Esophagus (tissue), 2 donors: ENCODE data around the gene TAS2R20. TPM values are rescaled to one million over a fixed set of nuclear protein-coding genes. Genes with fewer than 3 reads are reported as not detected.

ENCODE experiments used
- H3K27ac ChIP-seq, 2 donors: one replicate each; pipeline ENCODE4 v1.5.1; 2013; ENCODE audit warnings: low read depth in 2 of 2, mild to moderate bottlenecking in 2 of 2, inconsistent platforms in 1 of 2, low read length in 1 of 2, moderate library complexity in 1 of 2
- H3K27me3 ChIP-seq, 2 donors: one replicate each; pipeline ENCODE4 v1.6.1; 2013; ENCODE audit warnings: low read length in 2 of 2, control low read depth in 1 of 2, mild to moderate bottlenecking in 1 of 2; ENCODE audit not compliant: insufficient read depth in 2 of 2, control insufficient read depth in 1 of 2
- H3K36me3 ChIP-seq, 2 donors: one replicate each; pipeline ENCODE4 v1.6.1; 2013; ENCODE audit warnings: low read length in 1 of 2; ENCODE audit not compliant: control insufficient read depth in 2 of 2, insufficient read depth in 2 of 2
- H3K4me1 ChIP-seq, 2 donors: one replicate each; pipeline ENCODE4 v1.6.1; 2013; ENCODE audit warnings: low read length in 1 of 2; ENCODE audit not compliant: control insufficient read depth in 2 of 2, insufficient read depth in 2 of 2
- H3K4me3 ChIP-seq, 2 donors: one replicate each; pipeline ENCODE4 v1.5.1; 2013; ENCODE audit warnings: low read length in 2 of 2, mild to moderate bottlenecking in 2 of 2, low read depth in 1 of 2, moderate library complexity in 1 of 2
- H3K9me3 ChIP-seq, 2 donors: one replicate each; pipeline ENCODE4 v1.6.1; 2013; ENCODE audit warnings: mild to moderate bottlenecking in 2 of 2, low read depth in 1 of 2, low read length in 1 of 2, moderate library complexity in 1 of 2; ENCODE audit not compliant: control insufficient read depth in 2 of 2, insufficient read depth in 1 of 2
- WGBS, 2 donors: extraction: QIAGEN DNeasy Blood & Tissue Kit; methylation state at CpG; one replicate each; pipeline ENCODE4 v1.1.7; 2013; 5-methylcytosine and 5-hydroxymethylcytosine counted together
- polyA plus RNA-seq, 2 donors: library from polyadenylated mRNA; stranded (reverse); fragments of 200-250 nt; gene quantifications; one replicate each; pipeline ENCODE4 v1.2.3, GENCODE V29; 2013
- donor health status: healthy with polysubstance abuse.
- donor health status: Bipolar disorder and iron deficiency.

Gene TAS2R20
- polyA plus RNA-seq, 2 donors: 0.07 to 0.08 TPM

- 61 to 68% methylated on average over 2 of the region's 2 CpGs for WGBS, 2 donors
- no peaks in the 10 kb centered on the region for H3K36me3 ChIP-seq
- H3K4me3 ChIP-seq: no peak overlapping the region
- H3K27me3 ChIP-seq: no peaks in the 10 kb centered on the region
- H3K9me3 ChIP-seq: no peaks in the 10 kb centered on the region
- H3K27ac ChIP-seq: no peak overlapping the region
- peaks cover 2 to 3% of the 10 kb centered on the region in 2 donors for H3K4me1 ChIP-seq
Measured at GRCh38 chr12:10967409-10967808, 30.7 kb downstream of the TAS2R20 start.

GRCh38 chr12:10966314-10966713, 31.8 kb downstream of the TAS2R20 start:
- Histone ChIP-seq H3K36me3 (no peaks in the 10 kb centered on the region), H3K27ac (no peak overlapping the region), H3K4me3 (no peak overlapping the region), H3K27me3 (no peaks in the 10 kb centered on the region), H3K9me3 (peaks cover 0 to 3% of the 10 kb centered on the region in 2 donors), H3K4me1 (peaks cover 2 to 3% of the 10 kb centered on the region in 2 donors)

- WGBS, 2 donors: 83 to 93% methylated on average over 1 of the region's 1 CpG
- no peak overlapping the region for H3K27ac ChIP-seq
- no peaks in the 10 kb centered on the region for H3K27me3 ChIP-seq
- H3K9me3 ChIP-seq: peaks cover 0 to 3% of the 10 kb centered on the region in 2 donors
- H3K4me3 ChIP-seq: no peak overlapping the region
- no peaks in the 10 kb centered on the region for H3K36me3 ChIP-seq
- peaks cover 2 to 3% of the 10 kb centered on the region in 2 donors for H3K4me1 ChIP-seq
Measured at GRCh38 chr12:10965476-10965875, 32.6 kb downstream of the TAS2R20 start.

- 69 to 73% methylated on average over 4 of the region's 4 CpGs for WGBS, 2 donors
- no peaks in the 10 kb centered on the region for H3K4me1 ChIP-seq
- no peaks in the 10 kb centered on the region for H3K36me3 ChIP-seq
- peaks cover 0 to 3% of the 10 kb centered on the region in 2 donors for H3K9me3 ChIP-seq
- no peak overlapping the region for H3K27ac ChIP-seq
- H3K27me3 ChIP-seq: no peaks in the 10 kb centered on the region
- H3K4me3 ChIP-seq: no peak overlapping the region
Measured at GRCh38 chr12:10960211-10960610, 37.9 kb downstream of the TAS2R20 start.

- Histone ChIP-seq H3K27me3 (no peaks in the 10 kb centered on the region), H3K4me3 (no peak overlapping the region), H3K4me1 (no peaks in the 10 kb centered on the region), H3K9me3 (peaks cover 0 to 3% of the 10 kb centered on the region in 2 donors), H3K27ac (no peak overlapping the region), H3K36me3 (no peaks in the 10 kb centered on the region)
- WGBS, 2 donors: 92 to 95% methylated on average over 2 of the region's 2 CpGs
Measured at GRCh38 chr12:10959804-10960203, 38.3 kb downstream of the TAS2R20 start.

GRCh38 chr12:10957741-10958140, 40.4 kb downstream of the TAS2R20 start:
- no peak overlapping the region for H3K27ac ChIP-seq
- H3K4me1 ChIP-seq: no peaks in the 10 kb centered on the region
- H3K27me3 ChIP-seq: no peaks in the 10 kb centered on the region
- H3K9me3 ChIP-seq: peaks cover 0 to 3% of the 10 kb centered on the region in 2 donors
- H3K36me3 ChIP-seq: no peaks in the 10 kb centered on the region
- H3K4me3 ChIP-seq: no peak overlapping the region

GRCh38 chr12:10956085-10956484, 42.0 kb downstream of the TAS2R20 start:
- no peaks in the 10 kb centered on the region for H3K9me3 ChIP-seq
- H3K27ac ChIP-seq: no peak overlapping the region
- no peak overlapping the region for H3K4me3 ChIP-seq
- H3K36me3 ChIP-seq: no peaks in the 10 kb centered on the region
- no peaks in the 10 kb centered on the region for H3K27me3 ChIP-seq
- H3K4me1 ChIP-seq: no peaks in the 10 kb centered on the region

GRCh38 chr12:10952645-10953044, 45.5 kb downstream of the TAS2R20 start:
- no peaks in the 10 kb centered on the region for H3K4me1 ChIP-seq
- 98 to 99% methylated on average over 4 of the region's 4 CpGs for WGBS, 2 donors
- no peak overlapping the region for H3K4me3 ChIP-seq
- H3K9me3 ChIP-seq: no peaks in the 10 kb centered on the region
- H3K27ac ChIP-seq: no peak overlapping the region
- H3K27me3 ChIP-seq: no peaks in the 10 kb centered on the region
- no peaks in the 10 kb centered on the region for H3K36me3 ChIP-seq

Other genes starting within 250 kb of the TAS2R20 start
- not detected for gene TAS2R7, start 195.7 kb downstream of the TAS2R20 start, polyA plus RNA-seq
- not detected for gene TAS2R8, start 191.0 kb downstream of the TAS2R20 start, polyA plus RNA-seq
- not detected for gene TAS2R9, start 188.1 kb downstream of the TAS2R20 start, polyA plus RNA-seq
- not detected for gene TAS2R10, start 171.9 kb downstream of the TAS2R20 start, polyA plus RNA-seq
- 1 to 10 TPM; 2.1 to 3.3 TPM for gene PRR4, start 148.8 kb downstream of the TAS2R20 start, polyA plus RNA-seq
- 1 to 10 TPM in 1 of 2 donors, under 1 TPM in 1; 0.35 to 1.3 TPM for gene PRH1, start 114.0 kb downstream of the TAS2R20 start, polyA plus RNA-seq
- not detected for gene TAS2R13, start 88.7 kb downstream of the TAS2R20 start, polyA plus RNA-seq
- not detected for gene PRH2, start 69.1 kb downstream of the TAS2R20 start, polyA plus RNA-seq
- under 1 TPM; 0.35 to 0.94 TPM for gene TAS2R14, start 59.0 kb downstream of the TAS2R20 start, polyA plus RNA-seq
- gene TAS2R50, start 11.4 kb downstream of the TAS2R20 start, polyA plus RNA-seq: not detected
- under 1 TPM in 1 of 2 donors, not detected in 1; 0.08 TPM for gene TAS2R19, start 24.3 kb upstream of the TAS2R20 start, polyA plus RNA-seq
- under 1 TPM; 0.09 to 0.16 TPM for gene TAS2R31, start 33.1 kb upstream of the TAS2R20 start, polyA plus RNA-seq
- not detected for gene TAS2R46, start 64.0 kb upstream of the TAS2R20 start, polyA plus RNA-seq
- not detected for gene TAS2R43, start 94.0 kb upstream of the TAS2R20 start, polyA plus RNA-seq
- under 1 TPM in 1 of 2 donors, not detected in 1; 0.12 TPM for gene TAS2R30, start 136.3 kb upstream of the TAS2R20 start, polyA plus RNA-seq
- gene SMIM10L1, start 172.9 kb upstream of the TAS2R20 start, polyA plus RNA-seq: 1 to 10 TPM; 3.5 to 6.9 TPM
- not detected for gene TAS2R42, start 188.6 kb upstream of the TAS2R20 start, polyA plus RNA-seq